ENCODE results near the gene KCNG4. TPM values are rescaled to one million over a fixed set of nuclear protein-coding genes. Genes with fewer than 3 reads are reported as not detected.

KCNG4 gene
- polyA plus RNA-seq, 1 donor = 0.06 TPM

- no peak for DNase-seq
Measured at GRCh38 chr16:84182680-84183571, 56.9 kb downstream of the KCNG4 start.

DNA sequence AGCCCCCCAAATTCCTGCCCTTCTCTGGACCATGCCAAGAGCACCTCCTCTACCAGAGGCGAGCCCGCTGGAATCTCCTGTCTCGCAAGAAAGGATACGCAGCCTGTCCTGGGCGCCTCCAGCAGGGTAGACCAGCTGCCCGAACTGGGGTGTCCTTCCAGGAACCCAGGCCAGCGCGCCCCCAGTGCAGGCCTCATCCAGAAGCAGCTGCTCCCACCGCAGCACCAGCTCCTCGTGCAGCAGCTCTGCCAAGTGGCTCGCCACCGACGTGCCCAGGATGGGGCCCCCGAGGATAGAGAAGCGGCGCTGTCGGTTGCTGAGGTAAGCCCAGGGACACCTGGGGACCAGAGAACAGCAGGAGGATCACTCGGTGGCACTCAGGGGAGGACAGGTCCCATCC, 57.7 kb downstream of the KCNG4 start:
- no peak for DNase-seq

GRCh38 chr16:84181144-84181915, 58.5 kb downstream of the KCNG4 start:
- DNase-seq = no peak

GRCh38 chr16:84180519-84181140, 59.2 kb downstream of the KCNG4 start:
- DNase-seq = no peak

- no peak for DNase-seq
Measured at GRCh38 chr16:84179612-84180320, 60.0 kb downstream of the KCNG4 start.

DNA sequence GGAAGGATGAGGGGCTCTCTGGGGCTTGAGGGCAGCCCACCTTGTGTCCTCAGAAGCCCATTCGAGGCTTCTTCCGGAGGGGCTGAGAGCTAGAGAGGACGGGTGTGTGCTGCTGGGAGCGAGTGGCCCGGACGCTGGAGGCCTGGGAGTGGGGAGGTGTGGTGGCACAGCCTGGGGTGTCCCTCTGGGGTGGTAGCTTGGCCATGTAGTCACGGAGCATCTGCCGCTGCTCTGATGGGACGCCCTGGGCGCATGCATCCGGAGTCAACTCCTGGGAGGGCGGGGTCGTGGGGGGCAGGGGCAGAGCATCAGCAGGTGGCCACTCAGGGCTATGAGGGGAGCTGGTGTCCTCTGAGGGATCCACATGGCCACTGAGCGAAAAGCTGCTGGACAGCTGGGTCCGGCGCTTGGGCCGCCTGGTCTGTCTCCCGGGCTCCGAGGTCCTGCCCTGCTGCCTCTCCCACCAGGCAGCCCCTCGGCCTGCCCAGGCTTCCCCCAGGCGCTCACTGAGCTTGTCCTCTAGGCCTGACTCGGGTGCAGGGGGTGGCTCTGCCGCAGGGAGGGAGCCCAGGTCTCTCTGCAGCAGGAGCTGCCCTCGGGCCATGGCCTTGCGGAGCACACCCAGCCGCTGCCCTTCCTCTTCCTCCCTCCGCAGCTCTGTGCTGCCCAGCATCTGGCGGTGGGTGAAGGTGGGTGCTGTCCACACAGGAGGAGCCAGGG, 60.8 kb downstream of the KCNG4 start:
- no peak for DNase-seq

GRCh38 chr16:84178146-84178765, 61.6 kb downstream of the KCNG4 start:
- no peak for DNase-seq

DNA sequence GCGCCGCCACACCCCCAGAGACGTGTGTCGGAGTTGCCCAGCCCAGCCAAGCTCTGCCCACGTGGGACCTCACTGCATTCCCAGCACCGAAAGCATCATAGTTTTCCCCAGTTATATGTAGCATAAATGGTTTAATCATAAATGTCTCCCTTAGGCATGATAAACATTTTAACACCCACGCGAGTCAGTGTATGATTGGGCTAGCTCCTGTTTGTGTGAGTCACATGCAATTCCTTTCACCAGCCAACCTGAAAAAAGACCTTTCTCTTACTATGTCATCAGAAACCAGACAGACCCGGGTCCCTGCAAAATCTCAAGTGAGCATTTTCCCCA, 62.1 kb downstream of the KCNG4 start:
- no peak for DNase-seq

DNA sequence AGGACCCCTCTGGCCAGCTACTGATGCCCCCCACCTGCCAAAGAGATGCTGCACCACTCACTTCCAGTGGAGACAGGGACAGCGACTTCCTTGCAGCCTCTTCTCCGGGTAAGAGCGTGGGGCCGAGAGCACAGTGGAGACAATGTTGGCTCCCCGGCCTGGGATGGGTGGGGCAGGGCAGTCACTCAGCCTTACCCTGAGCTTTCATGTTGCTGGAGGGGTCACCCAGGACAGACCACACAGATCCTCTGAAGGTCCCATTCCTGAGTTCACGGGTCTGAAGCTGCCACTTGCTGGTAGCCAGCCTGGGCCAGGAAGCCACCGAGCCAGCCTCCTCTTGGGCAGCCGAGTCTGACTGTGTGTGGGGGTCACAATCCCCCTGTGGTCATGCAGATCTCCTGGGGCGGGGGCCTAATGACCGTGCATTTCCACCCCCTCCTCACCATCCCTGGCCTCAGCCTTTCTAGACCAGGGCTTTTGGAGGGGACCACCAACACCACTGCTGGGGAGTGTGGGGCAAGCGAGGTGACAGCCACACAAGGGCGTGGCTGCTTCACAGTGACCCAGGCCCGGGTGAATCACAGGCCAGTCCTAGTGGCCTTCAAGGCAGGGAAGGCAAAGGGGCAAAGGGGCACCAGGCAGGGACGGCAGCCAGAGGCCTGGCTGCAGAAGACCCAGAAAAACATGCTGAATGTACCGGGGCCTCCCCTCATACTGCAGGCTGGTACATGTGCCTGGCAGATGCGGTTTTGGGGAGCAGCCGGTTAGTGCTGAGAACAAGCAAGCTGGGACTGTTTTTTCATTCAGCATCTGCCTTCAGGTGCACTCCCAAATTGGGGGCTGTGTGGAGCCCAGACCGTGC, 63.4 kb downstream of the KCNG4 start:
- DNase-seq = no peak

GRCh38 chr16:84175350-84176081, 64.3 kb downstream of the KCNG4 start:
- no peak for DNase-seq

DNA sequence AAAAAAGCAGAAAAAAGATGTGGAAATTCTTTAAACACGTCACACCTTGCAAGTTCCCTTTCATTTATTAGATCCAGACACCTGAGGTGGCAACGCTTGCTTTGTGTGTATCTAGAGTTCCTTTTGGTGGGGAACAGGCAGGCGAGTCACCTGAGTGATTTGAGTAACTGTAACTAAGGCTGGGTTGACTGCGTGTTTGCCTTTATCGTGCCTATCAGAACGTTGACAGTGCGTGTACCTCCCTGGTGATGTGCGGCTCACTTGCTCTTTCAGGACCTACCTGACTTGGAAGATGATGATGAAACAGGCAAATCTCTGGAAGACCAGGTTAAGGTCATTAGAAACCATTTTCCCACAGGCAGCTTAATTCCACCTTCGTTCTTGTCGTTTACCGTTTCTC, 65.4 kb downstream of the KCNG4 start:
- no peak for DNase-seq

DNA sequence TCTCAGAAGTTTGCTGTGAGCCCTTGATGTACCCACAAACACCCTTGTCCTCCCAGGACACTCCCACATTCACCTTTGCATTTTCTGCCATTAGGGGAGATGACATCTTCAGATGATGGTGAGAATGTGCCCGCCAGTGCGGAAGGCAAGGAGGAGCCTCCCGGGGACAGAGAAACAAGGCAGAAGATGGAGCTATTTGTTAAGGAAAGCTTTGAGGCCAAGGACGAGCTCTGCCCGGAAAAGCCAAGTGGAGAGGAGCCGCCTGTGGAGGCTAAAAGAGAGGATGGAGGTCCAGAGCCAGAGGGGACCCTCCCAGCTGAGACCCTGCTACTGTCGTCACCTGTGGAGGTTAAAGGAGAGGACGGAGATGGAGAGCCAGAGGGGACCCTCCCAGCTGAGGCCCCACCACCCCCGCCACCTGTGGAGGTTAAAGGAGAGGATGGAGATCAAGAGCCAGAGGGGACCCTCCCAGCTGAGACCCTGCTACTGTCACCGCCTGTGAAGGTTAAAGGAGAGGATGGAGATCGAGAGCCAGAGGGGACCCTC, 70.0 kb downstream of the KCNG4 start:
- no peak for DNase-seq

Other genes starting within 250 kb of the KCNG4 start
- gene SLC38A8, start 197.2 kb downstream of the KCNG4 start, polyA plus RNA-seq (ENCODE audit: insufficient read length) = not detected
- gene MBTPS1, start 123.1 kb downstream of the KCNG4 start, polyA plus RNA-seq (ENCODE audit: insufficient read length) = 66.1 TPM
- 13.7 TPM for gene HSDL1, start 94.8 kb downstream of the KCNG4 start, polyA plus RNA-seq (ENCODE audit: insufficient read length)
- 0.41 TPM for gene DNAAF1, start 94.7 kb downstream of the KCNG4 start, polyA plus RNA-seq (ENCODE audit: insufficient read length)
- gene TAF1C, start 53.0 kb downstream of the KCNG4 start, polyA plus RNA-seq (ENCODE audit: insufficient read length) = 34.3 TPM
- gene ADAD2, start 48.9 kb downstream of the KCNG4 start, polyA plus RNA-seq (ENCODE audit: insufficient read length) = 1.4 TPM
- gene WFDC1, start 54.9 kb upstream of the KCNG4 start, polyA plus RNA-seq (ENCODE audit: insufficient read length) = 1.1 TPM
- 1.4 TPM for gene ATP2C2, start 128.5 kb upstream of the KCNG4 start, polyA plus RNA-seq (ENCODE audit: insufficient read length)

All from hindlimb muscle (tissue), 1 donor.